Right renal cortex interstitium (tissue), 3 donors: ENCODE data around the gene CKS1B. TPM values are rescaled to one million over a fixed set of nuclear protein-coding genes. Genes with fewer than 3 reads are reported as not detected.
"Not testable (repeated sequence)": the region's sequence is repeated elsewhere in the genome, so short reads cannot be mapped to it uniquely, and the experiment has no call there.

Experiments
- DNase-seq, 3 donors: peaks; one replicate each; pipeline ENCODE4 v3.0.0-alpha.2; 2013; ENCODE audit warnings: low read depth in 3 of 3, low spot score in 2 of 3
- polyA plus RNA-seq, 3 donors: library from polyadenylated mRNA; unstranded; fragments of 120-200 nt; gene quantifications; one replicate each; pipeline ENCODE4 v1.2.1, GENCODE V29; 2013; ENCODE audit not compliant: insufficient read length in 3 of 3

CKS1B gene
- polyA plus RNA-seq, 3 donors = 102 to 114 (median 104) TPM

GRCh38 chr1:154982897-154983648, 8.6 kb downstream of the CKS1B start, which contains the start of gene FLAD1:
Gene FLAD1 (plus strand): TSS chr1:154983344. CDS start chr1:154983695, 351 bp downstream.
- DNase-seq = peak; percentile 98 to 100 (median 99)

DNA sequence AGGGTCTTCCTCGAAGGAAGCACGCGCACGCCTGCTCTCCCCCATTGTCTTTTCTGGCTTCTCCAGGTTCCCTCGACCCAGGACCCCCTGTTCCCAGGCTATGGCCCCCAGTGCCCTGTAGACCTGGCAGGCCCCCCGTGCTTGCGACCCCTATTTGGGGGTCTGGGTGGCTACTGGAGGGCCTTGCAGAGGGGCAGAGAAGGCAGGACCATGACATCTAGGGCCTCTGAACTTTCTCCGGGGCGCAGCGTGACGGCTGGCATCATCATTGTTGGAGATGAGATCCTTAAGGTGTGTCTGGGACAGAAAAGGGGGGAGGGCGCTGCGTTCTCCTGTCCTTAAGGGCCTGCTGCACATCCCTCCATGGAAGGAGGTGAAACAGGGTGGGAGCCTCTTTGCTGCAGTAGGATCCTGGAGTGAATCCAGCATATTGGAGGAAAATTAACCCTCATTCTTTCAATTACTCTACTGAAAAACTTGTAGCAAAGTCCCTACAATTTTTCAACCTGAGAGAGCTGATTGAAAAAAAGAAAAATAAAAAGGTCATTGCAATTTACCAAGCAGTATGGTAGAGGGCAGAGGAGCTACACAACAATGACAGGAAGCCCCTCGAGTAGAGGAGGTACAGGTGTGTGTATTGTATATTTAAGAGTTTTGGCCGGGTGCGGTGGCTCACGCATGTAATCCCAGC, 9.4 kb downstream of the CKS1B start:
- DNase-seq = no peak

- not testable (repeated sequence) for DNase-seq
These were observed 12.3 kb downstream of the CKS1B start for GRCh38 chr1:154986736-154987135.

GRCh38 chr1:154987326-154987725, 12.8 kb downstream of the CKS1B start:
- DNase-seq = no peak

- DNase-seq = no peak
These were observed 13.8 kb downstream of the CKS1B start for GRCh38 chr1:154988058-154988954.

- DNase-seq = no peak
These were observed 14.8 kb downstream of the CKS1B start for GRCh38 chr1:154989195-154989860.

GRCh38 chr1:154990276-154990675, 15.8 kb downstream of the CKS1B start:
- DNase-seq = no peak

GRCh38 chr1:154992721-154993571, 18.5 kb downstream of the CKS1B start:
- no peak for DNase-seq

DNA sequence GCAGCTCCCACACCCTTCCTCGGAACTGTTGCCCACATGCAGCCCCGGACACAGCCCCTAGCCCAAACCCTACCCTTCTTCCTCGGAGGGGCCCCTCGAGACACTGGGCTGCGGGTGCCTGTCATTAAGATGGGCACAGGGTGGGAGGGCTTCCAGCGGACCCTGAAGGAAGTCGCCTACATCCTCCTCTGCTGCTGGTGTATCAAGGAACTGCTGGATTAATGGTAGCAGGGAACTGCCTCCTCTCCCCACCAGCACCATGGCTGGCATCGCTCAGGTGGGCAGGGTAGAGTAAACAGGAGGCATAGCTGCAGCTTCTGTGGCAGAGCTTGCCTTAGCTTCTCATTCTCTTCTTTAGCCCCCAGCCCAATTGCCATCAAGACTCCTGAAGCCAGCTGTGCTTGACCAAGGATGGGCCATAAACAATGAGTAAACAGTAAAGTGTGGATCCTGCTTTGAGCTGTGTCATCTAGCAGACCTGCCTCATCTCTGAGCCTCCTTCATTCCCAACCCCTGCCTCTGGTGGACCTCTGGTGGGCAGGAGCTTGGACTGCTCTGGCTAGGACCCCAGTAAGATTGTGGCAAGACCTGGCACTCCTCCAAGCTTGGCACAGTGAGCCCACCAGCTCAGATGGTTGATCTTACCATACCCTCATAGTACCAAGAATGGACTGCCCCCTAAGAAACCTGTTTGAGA, 19.2 kb downstream of the CKS1B start, which contains the start of gene LENEP:
Gene LENEP, plus strand, starts transcription at position 15 of the 697 bp plus-strand sequence. Its CDS starts 22 bp downstream, at position 37.
- DNase-seq = no peak

DNA sequence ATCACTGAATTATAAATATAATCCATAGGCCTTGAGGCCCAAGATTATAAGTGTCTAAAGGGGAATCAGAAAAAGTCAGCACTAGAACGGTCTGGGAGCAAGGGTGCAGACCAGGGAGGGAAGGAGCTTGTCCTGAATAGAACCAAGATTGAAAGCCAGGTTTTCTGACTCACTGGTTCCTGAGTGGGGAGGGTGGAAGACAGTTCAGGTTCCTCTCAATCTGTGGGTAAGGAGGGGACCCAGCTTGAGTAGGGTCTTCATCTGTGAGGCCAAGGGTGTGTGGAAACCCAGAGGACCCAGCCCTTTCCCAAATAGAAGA, 19.7 kb downstream of the CKS1B start:
- DNase-seq = no peak

DNA sequence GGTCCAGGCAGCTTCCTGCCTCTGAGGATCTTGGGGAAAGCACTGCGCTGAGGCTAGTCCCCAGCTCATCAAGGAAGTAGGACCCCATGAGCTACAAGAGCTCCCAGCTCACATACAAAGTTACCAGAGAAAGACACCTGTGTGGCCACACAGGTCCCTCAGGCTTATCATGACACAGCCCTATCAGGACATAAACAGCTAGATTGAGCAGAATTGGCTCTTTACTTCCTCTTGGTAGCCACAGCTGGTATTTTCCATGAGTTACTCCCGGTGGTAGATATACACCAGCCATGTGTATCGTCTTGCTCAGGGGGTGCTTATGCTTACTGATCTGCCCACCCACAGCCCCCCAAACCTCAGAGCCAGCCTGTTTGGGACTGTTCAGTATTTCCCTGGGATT, 20.1 kb downstream of the CKS1B start:
- no peak for DNase-seq

DNA sequence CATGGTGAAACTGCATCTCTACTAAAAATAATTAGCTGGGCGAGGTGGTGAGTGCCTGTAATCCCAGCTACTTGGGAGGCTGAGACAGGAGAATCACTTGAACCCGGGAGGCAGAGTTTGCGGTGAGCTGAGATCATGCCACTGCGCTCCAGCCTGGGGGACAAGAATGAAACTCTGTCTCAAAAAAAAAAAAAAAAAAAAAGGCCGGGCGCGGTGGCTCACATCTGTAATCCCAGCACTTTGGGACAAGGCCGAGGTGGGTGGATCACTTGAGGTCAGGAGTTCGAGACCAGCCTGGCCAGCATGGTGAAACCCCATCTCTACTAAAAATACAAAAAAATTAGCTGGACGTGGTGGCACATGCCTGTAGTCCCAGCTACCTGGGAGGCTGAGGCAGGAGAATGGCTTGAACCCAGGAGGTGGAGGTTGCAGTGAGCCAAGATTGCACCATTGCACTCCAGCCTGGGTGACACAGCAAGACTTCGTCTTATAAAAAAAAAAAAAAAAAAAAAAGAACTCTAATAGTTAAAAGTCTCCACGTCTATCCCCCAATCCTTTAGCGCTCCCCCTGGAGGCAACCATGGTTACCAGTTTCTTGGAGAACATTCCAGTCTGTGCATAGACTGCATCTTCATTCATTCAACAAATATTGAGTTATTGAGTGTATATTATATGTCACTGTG, 21.0 kb downstream of the CKS1B start:
- not testable (repeated sequence) for DNase-seq

DNA sequence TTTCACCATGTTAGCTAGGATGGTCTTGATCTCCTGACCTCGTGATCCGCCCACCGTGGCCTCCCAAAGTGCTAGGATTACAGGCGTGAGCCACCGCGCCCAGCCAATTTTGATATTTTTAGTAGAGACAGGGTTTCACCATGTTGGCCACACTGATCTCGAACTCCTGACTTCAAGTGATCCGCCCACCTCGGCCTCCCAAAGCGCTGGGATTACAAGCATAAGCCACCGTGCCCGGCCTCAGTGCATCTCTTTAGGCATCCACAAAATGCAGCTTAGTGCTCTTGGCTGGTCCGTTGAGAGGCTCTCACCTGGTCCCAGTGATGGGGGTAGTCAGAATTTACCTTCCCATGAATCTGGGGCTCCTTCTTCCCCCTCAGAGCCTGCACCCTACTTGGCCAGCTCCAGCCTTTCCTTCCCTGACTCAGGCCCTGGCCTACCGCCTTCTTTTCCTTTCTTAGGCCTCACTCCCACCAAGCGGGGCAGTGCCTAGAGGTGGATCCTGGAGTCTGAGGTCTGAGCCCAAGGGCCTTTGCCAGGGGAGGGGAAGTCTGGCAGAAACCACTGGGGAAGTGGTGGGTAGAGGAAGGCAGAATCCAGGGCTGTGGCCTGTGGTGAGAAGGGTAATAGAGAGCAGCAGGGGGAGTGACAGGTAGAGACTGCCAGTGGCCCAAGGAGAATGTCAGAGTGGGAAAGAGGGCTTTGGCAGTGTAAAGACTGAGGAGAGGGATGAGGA, 22.7 kb downstream of the CKS1B start:
- DNase-seq = no peak

GRCh38 chr1:154998201-154998780, 23.8 kb downstream of the CKS1B start:
- no peak for DNase-seq

DNA sequence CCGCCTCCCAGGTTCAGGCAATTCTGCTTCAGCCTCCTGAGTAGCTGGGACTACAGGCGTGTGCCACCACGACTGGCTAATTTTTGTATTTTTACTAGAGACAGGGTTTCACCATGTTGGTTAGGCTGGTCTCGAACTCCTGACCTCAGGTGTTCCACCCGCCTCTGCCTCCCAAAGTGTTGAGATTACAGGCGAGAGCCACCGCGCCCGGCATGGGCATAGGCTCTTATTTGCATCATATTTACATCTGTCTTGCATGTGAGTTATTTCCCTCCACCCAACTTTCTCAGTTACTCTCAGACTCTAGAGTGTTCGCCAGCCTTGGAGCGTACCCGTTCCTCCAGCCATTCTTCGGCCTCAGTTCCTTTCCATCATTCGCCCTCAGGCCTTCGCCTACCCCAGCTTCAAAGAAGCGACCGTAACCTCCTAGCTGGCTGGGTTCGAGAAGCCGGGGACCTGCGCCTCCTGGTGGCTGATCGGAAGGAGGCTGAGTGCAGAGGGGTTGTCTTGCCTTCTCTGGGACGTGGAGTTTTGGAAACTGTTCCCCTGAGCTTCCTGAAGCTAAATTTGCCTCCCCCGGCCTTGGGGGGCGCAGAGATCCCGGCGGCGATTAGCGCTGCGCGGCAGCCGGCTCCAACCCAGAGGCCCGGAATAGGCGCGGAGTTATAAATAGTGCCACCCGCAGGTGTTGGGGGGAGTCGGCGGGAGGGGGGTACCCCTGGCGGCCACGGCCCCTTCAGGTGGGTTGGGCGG, 24.5 kb downstream of the CKS1B start:
- DNase-seq = no peak

GRCh38 chr1:154999571-155000410, 25.3 kb downstream of the CKS1B start:
- no peak for DNase-seq
